ENCODE measurements around the gene MAP3K20.
"Not testable (repeated sequence)": the region's sequence is repeated elsewhere in the genome, so short reads cannot be mapped to it uniquely, and the experiment has no call there.

Gene MAP3K20

GRCh38 chr2:173075781-173076580, at the start of gene MAP3K20:
MAP3K20 (plus strand) TSS chr2:173075846; CDS start chr2:173091032, 15,186 bp downstream.
- no peaks in the 10 kb centered on the region for H3K36me3 ChIP-seq (ENCODE audit: insufficient read depth, low read length)
- H3K9me3 ChIP-seq (ENCODE audit: low read length): no peaks in the 10 kb centered on the region
- peaks cover 17% of the 10 kb centered on the region for H3K27me3 ChIP-seq (ENCODE audit: insufficient read depth, low read length)
- peak within 1 kb of the TSS; percentile 95 for H2AFZ ChIP-seq (ENCODE audit: low read depth, low read length)
- H3K4me3 ChIP-seq (ENCODE audit: low read length): peak within 1 kb of the TSS; percentile 90
- H3K4me1 ChIP-seq (ENCODE audit: insufficient read depth, low read length): peaks cover 15% of the 10 kb centered on the region

DNA sequence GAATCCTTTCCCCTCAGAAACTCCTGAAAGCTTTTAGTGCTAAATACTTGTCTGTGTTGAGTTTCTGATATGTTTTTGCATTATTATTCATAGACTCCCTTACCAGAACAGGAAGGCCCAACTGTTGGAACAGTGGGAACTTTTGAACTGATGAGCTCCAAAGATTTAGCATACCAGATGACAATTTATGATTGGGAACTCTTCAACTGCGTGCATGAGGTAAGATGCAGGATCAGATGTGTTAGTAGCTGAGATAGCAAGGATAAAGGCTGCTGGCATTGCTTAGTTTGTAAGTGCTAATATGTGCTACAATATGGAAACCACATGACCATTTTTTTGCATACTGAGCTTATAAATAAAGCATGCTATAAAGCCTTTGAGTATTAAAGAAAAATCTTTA, 49.2 kb upstream of the MAP3K20 start:
- Histone ChIP-seq H3K27me3 (ENCODE audit: insufficient read depth, low read length) (no peaks in the 10 kb centered on the region), H3K4me1 (ENCODE audit: insufficient read depth, low read length) (peaks cover 6% of the 10 kb centered on the region), H2AFZ (ENCODE audit: low read depth, low read length) (no peak overlapping the region), H3K4me3 (ENCODE audit: low read length) (no peak overlapping the region), H3K36me3 (ENCODE audit: insufficient read depth, low read length) (no peaks in the 10 kb centered on the region), H3K9me3 (ENCODE audit: low read length) (no peaks in the 10 kb centered on the region)

GRCh38 chr2:173027181-173028128, 48.2 kb upstream of the MAP3K20 start:
- Histone ChIP-seq H3K9me3 (ENCODE audit: low read length) (no peaks in the 10 kb centered on the region), H2AFZ (ENCODE audit: low read depth, low read length) (peak overlapping the region; percentile 51), H3K4me1 (ENCODE audit: insufficient read depth, low read length) (peaks cover 6% of the 10 kb centered on the region), H3K27me3 (ENCODE audit: insufficient read depth, low read length) (no peaks in the 10 kb centered on the region), H3K36me3 (ENCODE audit: insufficient read depth, low read length) (no peaks in the 10 kb centered on the region), H3K4me3 (ENCODE audit: low read length) (no peak overlapping the region)

DNA sequence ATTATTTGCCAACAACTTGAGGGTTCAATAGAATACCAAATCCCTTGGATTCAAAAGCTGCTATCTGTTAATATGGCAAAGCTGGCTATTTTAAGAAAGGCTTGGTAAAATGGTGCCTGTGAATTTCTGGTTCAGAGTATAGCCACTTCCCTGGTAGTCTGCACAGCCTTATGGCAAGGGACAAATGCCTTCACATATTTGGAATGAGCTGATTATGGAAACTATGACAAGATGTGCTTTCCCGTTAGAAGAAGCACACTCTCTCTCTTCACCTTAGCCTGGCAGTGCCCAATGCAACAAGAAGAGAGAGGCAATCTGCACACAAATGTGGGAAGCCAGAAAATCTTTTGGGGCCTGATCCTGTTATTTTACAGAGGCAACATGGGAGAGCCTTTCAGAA, 47.5 kb upstream of the MAP3K20 start:
- H3K9me3 ChIP-seq (ENCODE audit: low read length): no peaks in the 10 kb centered on the region
- H2AFZ ChIP-seq (ENCODE audit: low read depth, low read length): peak overlapping the region; percentile 51
- no peaks in the 10 kb centered on the region for H3K27me3 ChIP-seq (ENCODE audit: insufficient read depth, low read length)
- no peaks in the 10 kb centered on the region for H3K36me3 ChIP-seq (ENCODE audit: insufficient read depth, low read length)
- H3K4me1 ChIP-seq (ENCODE audit: insufficient read depth, low read length): peaks cover 6% of the 10 kb centered on the region
- H3K4me3 ChIP-seq (ENCODE audit: low read length): no peak overlapping the region

DNA sequence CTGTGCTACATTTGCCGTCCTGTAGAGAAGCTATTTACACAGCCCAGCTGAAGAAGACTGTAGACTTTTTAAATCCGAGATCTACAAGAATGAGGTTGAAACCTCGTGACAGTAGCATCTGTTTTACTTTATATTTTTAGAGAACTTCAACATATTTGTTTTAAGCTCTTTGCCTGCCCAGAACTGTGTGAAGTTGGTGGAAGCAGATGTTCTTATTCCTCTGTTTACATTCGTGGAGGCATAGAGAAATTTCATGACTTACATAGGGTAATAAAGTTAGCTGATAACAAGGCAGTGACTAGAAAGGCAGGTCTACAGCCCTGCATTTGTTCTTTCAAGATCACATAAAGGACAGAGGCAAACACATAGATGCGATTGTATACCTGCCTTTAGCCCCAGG, 47.0 kb upstream of the MAP3K20 start:
- H3K36me3 ChIP-seq (ENCODE audit: insufficient read depth, low read length): no peaks in the 10 kb centered on the region
- H3K4me3 ChIP-seq (ENCODE audit: low read length): no peak overlapping the region
- no peaks in the 10 kb centered on the region for H3K27me3 ChIP-seq (ENCODE audit: insufficient read depth, low read length)
- no peaks in the 10 kb centered on the region for H3K9me3 ChIP-seq (ENCODE audit: low read length)
- H3K4me1 ChIP-seq (ENCODE audit: insufficient read depth, low read length): peaks cover 6% of the 10 kb centered on the region
- no peak overlapping the region for H2AFZ ChIP-seq (ENCODE audit: low read depth, low read length)

DNA sequence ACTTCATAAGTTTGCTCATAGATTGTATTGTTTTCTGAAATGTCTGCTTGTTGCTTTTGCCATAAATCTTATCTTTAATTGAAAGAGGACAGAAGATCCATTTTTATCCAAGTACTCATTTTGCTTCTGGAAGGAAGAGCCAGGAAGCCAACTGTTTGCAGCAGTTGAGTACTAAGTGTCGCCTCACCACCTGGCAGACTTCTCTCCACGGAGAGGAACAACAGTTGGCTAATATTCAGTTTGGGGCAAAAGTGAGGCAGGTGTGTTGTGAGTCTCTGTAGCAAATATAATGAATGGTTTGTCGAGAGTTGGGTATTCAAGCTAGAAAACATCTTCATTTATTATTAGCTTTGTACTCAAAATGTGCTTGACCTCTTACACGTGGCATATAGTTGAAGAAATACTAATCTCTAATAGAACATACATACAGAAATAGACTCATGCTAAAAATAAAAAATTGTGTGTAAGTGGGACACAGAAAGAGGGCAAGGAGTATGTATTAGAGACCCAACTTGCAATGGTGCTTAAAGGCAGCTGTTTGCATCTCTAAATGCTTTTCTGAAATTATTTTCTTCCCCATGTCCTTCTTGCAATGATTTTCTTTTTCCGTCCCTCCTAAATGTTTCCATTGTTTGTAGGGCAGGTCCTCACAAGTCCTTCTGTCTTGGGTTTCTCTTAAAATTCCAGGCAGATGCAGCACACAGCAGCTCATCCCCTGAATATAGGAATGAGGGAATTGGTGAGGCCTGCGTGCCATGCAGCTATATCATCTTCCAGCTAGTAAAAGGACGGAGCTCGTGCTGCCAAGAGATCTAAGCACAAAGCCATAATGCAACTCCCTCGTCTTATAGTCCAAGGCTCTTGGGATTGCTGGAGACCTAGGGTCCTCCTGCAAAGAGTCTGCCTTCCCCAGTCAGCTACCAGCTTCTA, 44.8 kb upstream of the MAP3K20 start:
- no peaks in the 10 kb centered on the region for H3K27me3 ChIP-seq (ENCODE audit: insufficient read depth, low read length)
- H3K4me1 ChIP-seq (ENCODE audit: insufficient read depth, low read length): peaks cover 6% of the 10 kb centered on the region
- H3K36me3 ChIP-seq (ENCODE audit: insufficient read depth, low read length): no peaks in the 10 kb centered on the region
- no peak overlapping the region for H2AFZ ChIP-seq (ENCODE audit: low read depth, low read length)
- no peak overlapping the region for H3K4me3 ChIP-seq (ENCODE audit: low read length)
- no peaks in the 10 kb centered on the region for H3K9me3 ChIP-seq (ENCODE audit: low read length)

GRCh38 chr2:173032032-173032431, 43.6 kb upstream of the MAP3K20 start:
- Histone ChIP-seq H3K4me3 (ENCODE audit: low read length) (no peak overlapping the region), H3K27me3 (ENCODE audit: insufficient read depth, low read length) (no peaks in the 10 kb centered on the region), H3K4me1 (ENCODE audit: insufficient read depth, low read length) (peaks cover 6% of the 10 kb centered on the region), H3K36me3 (ENCODE audit: insufficient read depth, low read length) (no peaks in the 10 kb centered on the region), H3K9me3 (ENCODE audit: low read length) (no peaks in the 10 kb centered on the region), H2AFZ (ENCODE audit: low read depth, low read length) (no peak overlapping the region)

DNA sequence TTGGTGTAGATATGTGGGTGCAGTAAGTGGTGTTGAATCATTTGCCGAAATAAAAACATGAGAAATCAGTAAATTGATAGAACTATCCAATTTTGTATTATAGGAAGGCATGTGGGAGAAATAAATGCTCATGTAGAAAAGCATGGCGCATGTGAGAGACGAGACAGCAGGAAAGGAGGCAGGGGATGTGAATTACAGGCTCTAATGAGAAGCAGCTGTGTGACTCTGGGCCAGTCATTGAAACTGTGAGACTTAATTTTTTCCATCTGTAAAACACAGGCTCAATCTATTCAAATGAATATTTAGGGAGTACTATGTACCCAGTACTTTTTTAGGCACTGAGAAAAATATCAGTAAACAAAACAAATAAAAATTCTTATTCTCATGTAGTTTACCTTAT, 42.6 kb upstream of the MAP3K20 start:
- Histone ChIP-seq H3K27me3 (ENCODE audit: insufficient read depth, low read length) (no peaks in the 10 kb centered on the region), H3K4me1 (ENCODE audit: insufficient read depth, low read length) (no peaks in the 10 kb centered on the region), H2AFZ (ENCODE audit: low read depth, low read length) (no peak overlapping the region), H3K36me3 (ENCODE audit: insufficient read depth, low read length) (no peaks in the 10 kb centered on the region), H3K4me3 (ENCODE audit: low read length) (no peak overlapping the region), H3K9me3 (ENCODE audit: low read length) (no peaks in the 10 kb centered on the region)

DNA sequence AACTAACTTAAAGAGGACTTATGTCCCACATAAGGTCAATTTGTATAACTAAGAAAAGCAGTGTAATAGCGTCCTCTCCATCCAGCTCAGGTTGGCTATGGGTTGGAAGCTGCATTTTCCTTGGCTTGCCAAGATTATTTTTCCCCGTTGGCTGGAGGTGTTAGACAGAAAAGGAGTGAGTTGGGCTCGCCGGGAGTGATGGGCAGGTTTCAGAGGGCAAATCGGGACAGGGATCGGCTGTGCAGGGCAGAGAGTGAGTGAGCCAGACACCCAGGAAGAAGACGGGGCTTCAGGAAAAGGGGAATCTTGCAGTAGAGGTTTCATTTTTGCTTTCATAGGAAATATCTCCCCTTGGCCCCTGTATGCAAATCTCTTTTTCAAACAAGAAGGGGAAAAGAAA, 41.5 kb upstream of the MAP3K20 start:
- Histone ChIP-seq H3K27me3 (ENCODE audit: insufficient read depth, low read length) (no peaks in the 10 kb centered on the region), H3K9me3 (ENCODE audit: low read length) (no peaks in the 10 kb centered on the region), H3K4me3 (ENCODE audit: low read length) (no peak overlapping the region)

GRCh38 chr2:173037245-173038120, 38.2 kb upstream of the MAP3K20 start:
- Histone ChIP-seq H3K4me3 (ENCODE audit: low read length) (no peak overlapping the region), H3K27me3 (ENCODE audit: insufficient read depth, low read length) (no peaks in the 10 kb centered on the region), H3K9me3 (ENCODE audit: low read length) (no peaks in the 10 kb centered on the region), H3K36me3 (ENCODE audit: insufficient read depth, low read length) (no peaks in the 10 kb centered on the region), H2AFZ (ENCODE audit: low read depth, low read length) (no peak overlapping the region), H3K4me1 (ENCODE audit: insufficient read depth, low read length) (no peaks in the 10 kb centered on the region)

More for the DNA sequence above, 41.5 kb upstream of the MAP3K20 start:
- Histone ChIP-seq H2AFZ (ENCODE audit: low read depth, low read length) (no peak overlapping the region), H3K36me3 (ENCODE audit: insufficient read depth, low read length) (no peaks in the 10 kb centered on the region), H3K4me1 (ENCODE audit: insufficient read depth, low read length) (no peaks in the 10 kb centered on the region)

DNA sequence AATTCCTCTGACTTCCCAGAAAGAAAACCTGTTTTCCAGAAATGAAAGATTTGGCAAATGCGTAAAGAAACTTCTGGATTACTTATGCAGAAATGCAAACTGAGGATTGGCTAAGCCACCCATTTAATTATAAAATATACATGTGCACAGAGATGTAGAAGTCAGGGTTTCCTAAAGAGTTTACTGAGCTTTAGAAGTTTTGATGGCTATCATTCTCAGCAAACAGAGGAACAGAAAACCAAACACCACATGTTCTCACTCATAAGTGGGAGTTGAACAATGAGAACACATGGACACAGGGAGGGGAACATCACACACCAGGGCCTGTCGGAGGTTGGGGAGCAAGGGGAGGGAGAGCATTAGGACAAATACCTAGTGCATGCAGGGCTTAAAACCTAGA, 37.4 kb upstream of the MAP3K20 start:
- H3K4me3 ChIP-seq (ENCODE audit: low read length); H3K27me3 ChIP-seq (ENCODE audit: insufficient read depth, low read length); H3K9me3 ChIP-seq (ENCODE audit: low read length); H3K4me1 ChIP-seq (ENCODE audit: insufficient read depth, low read length); H3K36me3 ChIP-seq (ENCODE audit: insufficient read depth, low read length); H2AFZ ChIP-seq (ENCODE audit: low read depth, low read length): not testable (repeated sequence)

- no peaks in the 10 kb centered on the region for H3K27me3 ChIP-seq (ENCODE audit: insufficient read depth, low read length)
- no peaks in the 10 kb centered on the region for H3K36me3 ChIP-seq (ENCODE audit: insufficient read depth, low read length)
- no peaks in the 10 kb centered on the region for H3K4me1 ChIP-seq (ENCODE audit: insufficient read depth, low read length)
- H2AFZ ChIP-seq (ENCODE audit: low read depth, low read length): no peak overlapping the region
- no peaks in the 10 kb centered on the region for H3K9me3 ChIP-seq (ENCODE audit: low read length)
- H3K4me3 ChIP-seq (ENCODE audit: low read length): no peak overlapping the region
Observed at GRCh38 chr2:173040729-173041128, 34.9 kb upstream of the MAP3K20 start.

Data from neuron (in vitro differentiated cells).